Stomach (tissue), 9 donors: Measurements from ENCODE around the gene BRME1. TPM values are rescaled to one million over a fixed set of nuclear protein-coding genes. Genes with fewer than 3 reads are reported as not detected.

Source experiments
- DNase-seq, 2 donors: peaks; one replicate each; pipeline versions ENCODE4 v3.0.0 to v3.0.0-alpha.2; 2013 to 2019
- H3K27ac ChIP-seq, 5 donors: fragments of 200-600 bp in 4 of 5; sonication (generic) in 4 of 5; one replicate each; pipeline ENCODE4 v1.5.1; 2013 to 2019; ENCODE audit warnings: mild to moderate bottlenecking in 1 of 5, moderate library complexity in 1 of 5
- H3K27me3 ChIP-seq, 3 donors: fragments of 200-600 bp; sonication (generic); one replicate each; pipeline ENCODE4 v1.5.1; 2017 to 2019; ENCODE audit warnings: mixed run types in 1 of 3
- H3K36me3 ChIP-seq, 4 donors: fragments of 200-600 bp; sonication (generic); 1 replicate in 3 of 4; 2 replicates in 1 of 4; pipeline ENCODE4 v1.5.1; 2016 to 2019
- H3K4me1 ChIP-seq, 4 donors: fragments of 200-600 bp; sonication (generic); one replicate each; pipeline ENCODE4 v1.5.1; 2016 to 2019
- H3K4me3 ChIP-seq, 4 donors: fragments of 200-600 bp; sonication (generic) in 3 of 4; one replicate each; pipeline ENCODE4 v1.5.1; 2016 to 2019; ENCODE audit warnings: mild to moderate bottlenecking in 1 of 4
- H3K9me3 ChIP-seq, 4 donors: fragments of 200-600 bp; sonication (generic); one replicate each; pipeline ENCODE4 v1.5.1; 2016 to 2019
- CTCF ChIP-seq, 7 experiments: fragments of 450-650 bp in 4 of 7; fragments of 200-600 bp in 3 of 7; sonication (generic) in 3 of 7; IDR thresholded peaks; one replicate each; pipeline ENCODE4 v1.5.1; 2016 to 2019; ENCODE audit warnings: antibody characterized with exemption in 7 of 7, control low read depth in 2 of 7, mild to moderate bottlenecking in 1 of 7
- EP300 ChIP-seq: sonication (generic); formaldehyde crosslinking; IDR thresholded peaks from one replicate; pipeline ENCODE4 v1.6.1; 2017; ENCODE audit warnings: antibody characterized with exemption
- POLR2A ChIP-seq, 4 donors: fragments of 450-650 bp; IDR thresholded peaks; one replicate each; pipeline ENCODE4 v1.6.1; 2016; ENCODE audit warnings: antibody characterized with exemption in 4 of 4, control low read depth in 2 of 4, mild to moderate bottlenecking in 1 of 4, moderate library complexity in 1 of 4
- POLR2AphosphoS5 ChIP-seq, 3 donors: sonication (generic); formaldehyde crosslinking; IDR thresholded peaks; one replicate each; pipeline ENCODE4 v1.6.1; 2016; ENCODE audit warnings: antibody characterized with exemption in 3 of 3
- WGBS, 5 donors: extraction: QIAGEN DNeasy Blood & Tissue Kit in 3 of 5; methylation state at CpG; one replicate each; pipeline versions ENCODE4 v1.1.5 to v1.1.7; 2013 to 2018; 5-methylcytosine and 5-hydroxymethylcytosine counted together
- intact Hi-C: fragments of 100-400 bp; cut with DNase I; formaldehyde crosslinking; loops from one replicate; pipeline ENCODE4 v1.15.1; 2023; ENCODE audit warnings: low total_unique reads
- polyA plus RNA-seq, 3 donors: library from polyadenylated mRNA; stranded (reverse); fragments of 200-250 nt; gene quantifications; one replicate each; pipeline ENCODE4 v1.2.3, GENCODE V29; 2013
- total RNA-seq, 5 donors: library from RNA; depleted of rRNA; stranded (reverse); fragments of >200 nt; gene quantifications; one replicate each; pipeline versions ENCODE4 v1.1.0 to v1.2.3, GENCODE V29; 2014 to 2016
- donor health status: healthy with polysubstance abuse.
- donor health status: Bipolar disorder and iron deficiency.
- donor health status: healthy.

The BRME1 gene
- total and polyA plus RNA-seq, 8 donors: 0.87 to 14.3 (median 2.0) TPM; not detected in 1

- no peak for TF ChIP-seq POLR2A (IDR thresholded peaks at IDR 0.05)
These were observed 28.8 kb upstream of the BRME1 start for GRCh38 chr19:13934785-13935109.

GRCh38 chr19:13932911-13933393 is 27.0 kb upstream of the BRME1 start:
- Histone ChIP-seq H3K9me3 (no peaks in the 10 kb centered on the region), H3K27me3 (peaks cover 0 to 47% (median 11%) of the 10 kb centered on the region in 3 donors), H3K36me3 (peaks cover 7 to 32% (median 29%) of the 10 kb centered on the region in 4 donors), H3K4me3 (no peak overlapping the region), H3K27ac (no peak overlapping the region), H3K4me1 (peaks cover 0 to 6% (median 2%) of the 10 kb centered on the region in 4 donors)
- TF ChIP-seq CTCF (IDR thresholded peaks at IDR 0.05): no peak
- no peak for TF ChIP-seq EP300
- TF ChIP-seq POLR2A (IDR thresholded peaks at IDR 0.05): no peak
- TF ChIP-seq POLR2AphosphoS5 (IDR thresholded peaks at IDR 0.05): no peak
- intact Hi-C loops: no loop called here
- DNase-seq: no peak
- WGBS, 5 donors: 78 to 84% (median 81%) methylated on average over 32 to 42 of the region's 42 CpGs; no CpG with 5 or more reads in 1 of the 5 donors

More at GRCh38 chr19:13934785-13935109, 28.8 kb upstream of the BRME1 start:
- Histone ChIP-seq H3K27me3 (peaks cover 0 to 62% (median 14%) of the 10 kb centered on the region in 3 donors), H3K9me3 (no peaks in the 10 kb centered on the region), H3K36me3 (peaks cover 5 to 20% (median 17%) of the 10 kb centered on the region in 4 donors), H3K4me3 (no peak overlapping the region), H3K4me1 (peaks cover 0 to 12% (median 6%) of the 10 kb centered on the region in 4 donors), H3K27ac (no peak overlapping the region)
- WGBS, 5 donors: 90 to 94% (median 90%) methylated on average over 2 of the region's 2 CpGs
- no peak for DNase-seq
- intact Hi-C loops: no loop called here

GRCh38 chr19:13932149-13932637 is 26.3 kb upstream of the BRME1 start:
- Histone ChIP-seq H3K9me3 (no peaks in the 10 kb centered on the region), H3K27me3 (peaks cover 0 to 39% (median 4%) of the 10 kb centered on the region in 3 donors), H3K4me3 (no peak overlapping the region), H3K36me3 (peaks cover 15 to 40% (median 37%) of the 10 kb centered on the region in 4 donors), H3K4me1 (no peaks in the 10 kb centered on the region), H3K27ac (no peak overlapping the region)
- intact Hi-C loops: no loop called here
- 83 to 97% (median 90%) methylated on average over 6 of the region's 6 CpGs for WGBS, 5 donors
- TF ChIP-seq POLR2AphosphoS5 (IDR thresholded peaks at IDR 0.05) (no peak), EP300 (no peak), POLR2A (IDR thresholded peaks at IDR 0.05) (no peak), CTCF (IDR thresholded peaks at IDR 0.05) (no peak)
- DNase-seq: no peak

GRCh38 chr19:13931391-13932148 is 25.7 kb upstream of the BRME1 start:
- H3K27ac ChIP-seq: no peak overlapping the region
- no peak for DNase-seq

More at GRCh38 chr19:13931391-13932148, 25.7 kb upstream of the BRME1 start:
- Histone ChIP-seq H3K4me1 (no peaks in the 10 kb centered on the region), H3K27me3 (peaks cover 0 to 38% (median 4%) of the 10 kb centered on the region in 3 donors), H3K36me3 (peaks cover 21 to 46% (median 43%) of the 10 kb centered on the region in 4 donors), H3K9me3 (no peaks in the 10 kb centered on the region), H3K4me3 (no peak overlapping the region)
- intact Hi-C loops: no loop called here
- WGBS, 5 donors: 84 to 87% (median 85%) methylated on average over 13 to 30 of the region's 30 CpGs
- TF ChIP-seq EP300 (no peak), POLR2A (IDR thresholded peaks at IDR 0.05) (no peak), POLR2AphosphoS5 (IDR thresholded peaks at IDR 0.05) (no peak), CTCF (IDR thresholded peaks at IDR 0.05) (no peak)
